NCI-H1417 (cell line): ENCODE data around the gene FRMPD4.
"Not testable (repeated sequence)": the region's sequence is repeated elsewhere in the genome, so short reads cannot be mapped to it uniquely, and the experiment has no call there.

Experiments used
- DNase-seq, 3 experiments: peaks; one replicate each; lab custom pipeline; 2025; lab: John Stamatoyannopoulos, UW

The FRMPD4 gene

DNA sequence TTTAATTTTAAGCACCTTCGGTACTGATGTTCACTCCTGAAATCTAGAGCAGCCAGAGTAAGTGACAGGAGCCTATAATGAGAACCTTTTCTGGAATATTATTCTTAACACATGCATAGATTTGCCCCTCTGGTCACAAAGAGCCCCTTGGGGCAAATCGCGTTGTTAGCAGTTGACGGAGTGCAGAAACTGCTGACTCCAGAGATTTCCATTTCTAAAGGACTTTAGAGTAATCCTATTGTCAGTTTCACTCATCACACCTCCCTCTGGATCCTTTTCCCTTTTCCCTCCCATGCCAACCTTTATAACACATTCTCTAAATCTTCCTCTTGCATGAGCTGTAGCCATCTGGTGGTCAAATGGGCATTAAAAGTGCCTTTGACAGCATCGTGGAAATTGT lies 388.0 kb downstream of the FRMPD4 start:
- peak in 1 of 3 experiments; percentile 40 for DNase-seq

DNA sequence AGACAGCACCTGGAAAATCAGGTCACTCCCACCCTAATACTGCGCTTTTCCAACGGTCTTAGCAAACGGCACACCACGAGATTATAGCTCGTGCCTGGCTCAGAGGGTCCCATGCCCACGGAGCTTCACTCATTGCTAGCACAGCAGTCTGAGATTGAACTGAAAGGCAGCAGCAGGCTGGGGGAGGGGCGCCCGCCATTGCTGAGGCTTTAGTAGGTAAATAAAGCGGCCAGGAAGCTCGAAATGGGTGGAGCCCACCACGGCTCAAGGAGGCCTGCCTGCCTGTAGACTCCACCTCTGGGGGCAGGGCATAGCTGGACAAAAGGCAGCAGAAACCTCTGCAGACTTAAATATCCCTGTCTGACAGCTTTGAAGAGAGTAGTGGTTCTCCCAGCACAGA lies 399.8 kb downstream of the FRMPD4 start:
- DNase-seq = not testable (repeated sequence)

DNA sequence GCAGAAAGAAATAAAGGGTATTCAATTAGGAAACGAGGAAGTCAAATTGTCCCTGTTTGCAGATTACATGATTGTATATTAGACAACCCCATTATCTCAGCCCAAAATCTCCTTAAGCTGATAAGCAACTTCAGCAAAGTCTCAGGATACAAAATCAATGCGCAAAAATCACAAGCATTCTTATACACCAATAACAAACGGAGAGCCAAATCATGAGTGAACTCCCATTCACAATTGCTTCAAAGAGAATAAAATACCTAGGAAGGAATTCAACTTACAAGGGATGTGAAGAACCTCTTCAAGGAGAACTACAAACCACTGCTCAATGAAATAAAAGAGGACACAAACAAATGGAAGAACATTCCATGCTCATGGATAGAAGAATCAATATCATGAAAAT lies 404.0 kb downstream of the FRMPD4 start:
- not testable (repeated sequence) for DNase-seq

DNA sequence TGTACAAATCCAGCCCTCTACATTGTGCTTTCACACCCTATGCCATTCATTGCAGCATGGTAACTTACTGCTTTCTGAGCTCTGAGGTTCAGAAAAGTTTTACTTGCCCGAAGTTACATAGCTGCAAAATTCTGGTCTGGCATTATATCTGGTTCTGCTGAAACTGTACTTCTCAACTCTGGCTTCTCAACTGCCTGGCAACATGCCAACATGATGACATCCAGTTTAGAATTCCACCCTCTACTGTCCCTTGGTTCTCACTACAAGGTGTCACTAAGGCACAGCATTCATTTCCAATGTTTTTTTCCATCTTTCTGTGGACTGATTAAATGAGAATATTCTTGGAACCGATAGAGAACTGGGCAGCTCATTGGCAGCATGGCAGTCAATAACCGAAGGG lies 410.1 kb downstream of the FRMPD4 start:
- peak in 1 of 3 experiments; percentile 24 for DNase-seq

DNA sequence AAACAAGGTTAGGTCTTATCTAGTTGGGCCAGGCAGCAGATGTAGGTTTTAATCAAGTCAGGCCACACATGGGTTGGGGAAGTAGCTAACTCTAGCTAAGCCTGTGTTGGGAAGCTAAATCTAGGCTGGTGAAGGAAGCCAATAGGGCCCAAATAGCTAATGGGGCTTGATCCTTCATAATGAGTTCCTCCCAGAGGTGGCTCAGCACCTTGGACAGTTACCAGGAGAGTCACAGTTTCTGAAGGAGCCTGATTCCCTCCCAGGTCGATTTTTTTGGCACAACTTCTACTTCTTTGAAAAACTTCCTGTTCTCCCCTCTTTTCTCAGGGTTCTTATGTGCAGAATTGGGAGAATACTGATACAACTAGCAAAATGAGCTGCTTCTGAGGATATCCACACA lies 410.5 kb downstream of the FRMPD4 start:
- DNase-seq = no peak

DNA sequence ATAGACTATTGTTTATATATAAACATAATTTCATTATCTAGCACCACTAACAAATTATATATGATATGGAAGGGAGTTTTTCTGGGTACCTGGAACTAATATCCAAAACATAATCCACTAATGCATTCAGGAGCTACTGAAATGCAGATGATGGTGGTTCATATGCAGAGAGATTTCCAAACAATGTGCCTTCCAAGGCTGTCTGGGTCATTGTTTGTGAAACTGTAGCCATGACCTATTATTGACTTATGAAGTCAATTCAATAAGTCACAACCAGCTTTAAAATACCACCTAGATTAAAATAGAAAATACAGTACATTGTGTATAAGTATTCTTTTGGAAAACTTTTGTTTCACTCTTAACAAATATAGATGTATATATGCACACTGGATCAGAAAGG lies 415.9 kb downstream of the FRMPD4 start:
- DNase-seq = no peak

DNA sequence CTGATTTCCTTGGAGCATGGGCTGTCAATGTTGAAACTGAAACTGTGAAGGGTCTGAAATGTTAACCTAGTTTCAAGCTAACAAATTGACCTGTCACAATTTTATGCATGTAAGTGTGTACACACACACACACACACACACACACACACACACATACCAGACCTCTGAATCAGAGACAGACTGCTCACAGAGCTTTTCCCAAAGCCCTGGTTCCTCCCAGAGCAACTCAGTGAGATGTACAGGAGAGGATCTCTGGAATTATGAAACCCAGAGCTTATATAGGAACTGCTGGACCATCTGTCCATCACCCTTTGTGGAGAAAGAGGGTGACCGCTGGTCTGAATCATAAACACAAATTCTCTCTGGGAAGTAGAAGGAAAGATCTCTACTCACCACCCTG lies 424.8 kb downstream of the FRMPD4 start:
- no peak for DNase-seq

DNA sequence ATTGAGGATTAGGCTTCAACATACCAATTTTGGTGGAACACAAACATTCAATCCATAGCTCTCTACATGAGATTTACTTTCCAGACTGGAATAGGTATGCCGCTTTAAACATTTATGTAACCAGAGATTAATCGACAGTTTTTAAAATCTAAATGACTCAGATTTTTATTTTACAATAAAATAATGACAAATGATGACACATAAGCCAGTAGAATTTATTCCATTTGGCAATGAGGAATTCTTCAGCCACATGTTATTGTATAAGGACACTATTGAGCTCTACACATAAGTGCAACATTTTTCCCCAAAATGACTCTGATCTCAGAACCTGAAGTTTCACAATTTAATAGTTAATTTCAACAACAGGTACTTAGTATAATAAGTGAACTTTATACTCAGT lies 425.9 kb downstream of the FRMPD4 start:
- no peak for DNase-seq

DNA sequence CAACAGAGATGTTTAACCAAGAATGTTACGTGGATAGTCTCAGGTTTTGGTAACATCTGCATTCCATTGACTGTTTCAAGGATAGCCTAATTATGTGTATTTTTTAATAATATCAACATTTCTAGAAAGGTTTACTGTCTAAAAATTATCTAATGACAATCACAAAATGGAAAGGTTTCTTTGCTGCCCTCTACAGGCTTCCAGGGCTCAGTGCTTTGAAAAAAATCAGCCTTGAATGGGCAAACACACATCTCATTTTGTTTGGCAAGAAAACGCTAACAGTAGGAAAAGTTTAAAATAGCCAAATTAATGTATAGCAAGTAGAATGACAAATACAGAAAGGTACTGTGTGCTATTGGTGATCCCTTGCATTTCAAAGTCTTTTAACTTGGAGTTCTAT lies 429.6 kb downstream of the FRMPD4 start:
- peak in 2 of 3 experiments; percentile 7 to 66 for DNase-seq

DNA sequence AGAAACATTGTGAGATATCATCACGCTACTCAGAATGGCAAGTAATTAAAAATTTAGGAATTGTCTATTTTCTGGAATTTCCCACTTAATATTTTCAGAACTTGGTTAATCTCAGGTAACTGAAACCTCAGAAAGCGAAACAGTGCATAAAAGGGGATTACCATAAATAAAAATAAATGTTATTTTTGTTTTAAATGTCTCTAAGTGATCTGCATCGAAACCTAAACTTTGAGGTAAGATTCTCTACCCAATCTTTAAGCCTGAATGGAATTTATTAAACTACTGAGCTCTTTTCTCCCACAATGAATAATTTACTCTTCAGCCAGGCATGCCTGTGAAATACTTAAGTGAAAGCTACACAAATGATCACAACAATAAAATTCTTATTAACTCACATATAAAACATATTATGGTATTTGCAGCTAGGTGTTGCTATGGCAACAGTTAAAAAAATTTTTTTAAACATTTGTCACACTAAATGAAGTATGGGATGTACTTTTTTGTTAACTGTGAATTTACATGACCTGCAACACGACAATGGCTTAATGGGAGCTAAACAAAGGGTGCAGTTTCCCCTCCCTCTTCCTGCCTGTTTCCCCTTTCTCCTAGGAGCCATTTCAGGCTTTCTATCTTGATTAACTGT lies 432.7 kb downstream of the FRMPD4 start:
- peak in 1 of 3 experiments; percentile 18 for DNase-seq

DNA sequence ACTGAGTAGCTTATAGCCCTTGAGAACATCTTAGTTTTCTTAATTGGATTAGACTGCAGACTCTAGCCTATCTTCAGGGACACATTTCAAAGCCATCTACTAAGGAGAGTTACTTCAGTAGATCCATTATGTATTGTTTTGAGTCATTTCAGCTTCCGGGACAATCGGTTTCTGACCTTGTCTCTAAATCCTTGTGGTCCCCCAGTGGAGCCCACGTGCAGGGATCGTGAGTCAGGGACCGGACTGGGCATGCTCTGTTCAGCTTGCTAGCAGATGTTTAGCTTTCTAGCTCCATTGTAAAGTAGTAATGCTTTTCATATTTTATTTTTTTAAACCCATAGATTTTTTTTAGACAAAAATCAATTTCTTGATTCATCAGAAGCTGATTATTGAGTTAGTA lies 441.0 kb downstream of the FRMPD4 start:
- no peak for DNase-seq

DNA sequence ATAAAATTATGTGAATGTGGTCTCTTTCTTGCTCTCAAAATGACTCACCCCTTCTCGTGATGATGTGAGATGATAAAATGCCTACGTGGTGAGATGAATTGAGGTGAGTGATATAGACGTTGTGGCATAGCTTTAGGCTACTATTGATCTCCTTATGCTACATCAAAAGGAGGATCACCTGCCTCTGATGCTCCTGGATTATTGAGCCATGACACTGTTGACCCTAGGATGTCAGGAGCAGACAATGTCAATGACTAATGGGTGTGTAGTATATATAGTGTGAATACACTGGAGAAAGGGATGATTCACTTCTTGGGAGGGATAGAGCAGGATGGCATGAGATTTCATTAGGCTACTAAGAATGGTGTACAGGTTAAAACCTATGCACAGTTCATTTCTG lies 442.3 kb downstream of the FRMPD4 start:
- no peak for DNase-seq

DNA sequence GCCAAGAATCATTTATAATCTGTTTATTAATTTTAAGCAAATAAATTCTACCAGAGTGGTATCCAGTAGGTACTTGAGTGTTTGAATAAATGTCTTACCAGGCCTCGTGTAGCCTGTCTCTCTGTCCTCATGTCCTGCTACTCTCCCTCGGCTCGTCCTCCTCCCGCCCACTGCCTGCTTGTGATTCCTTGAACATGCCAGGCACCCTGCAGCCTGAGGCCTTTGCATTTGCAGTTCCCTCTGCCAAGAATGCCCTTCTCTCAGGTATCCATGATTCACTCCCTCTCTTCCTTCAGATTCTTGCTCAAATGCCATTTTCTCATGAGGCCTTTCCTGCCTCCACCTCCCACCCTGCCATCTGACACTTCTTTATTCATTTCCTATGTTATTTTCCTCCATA lies 443.3 kb downstream of the FRMPD4 start:
- DNase-seq = no peak

DNA sequence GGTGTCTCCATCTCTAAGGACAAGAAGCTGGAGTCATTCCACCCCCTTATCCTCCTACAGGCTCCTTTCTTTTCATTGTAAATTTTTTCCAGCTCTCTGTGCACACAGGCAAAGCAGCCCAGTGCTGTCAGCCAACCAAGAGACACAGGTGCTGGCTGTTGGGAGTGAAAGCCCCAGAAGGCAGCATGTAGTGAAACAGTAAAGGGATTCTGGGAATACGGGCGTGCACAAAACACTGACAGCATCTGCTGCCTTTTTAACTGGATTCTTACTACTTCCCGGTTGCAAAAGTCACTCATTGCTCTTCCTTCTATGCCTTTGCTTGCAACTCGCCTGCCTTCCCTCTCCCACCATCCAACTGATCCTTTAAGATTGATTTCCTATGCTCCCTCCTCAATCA lies 444.4 kb downstream of the FRMPD4 start:
- DNase-seq = no peak

DNA sequence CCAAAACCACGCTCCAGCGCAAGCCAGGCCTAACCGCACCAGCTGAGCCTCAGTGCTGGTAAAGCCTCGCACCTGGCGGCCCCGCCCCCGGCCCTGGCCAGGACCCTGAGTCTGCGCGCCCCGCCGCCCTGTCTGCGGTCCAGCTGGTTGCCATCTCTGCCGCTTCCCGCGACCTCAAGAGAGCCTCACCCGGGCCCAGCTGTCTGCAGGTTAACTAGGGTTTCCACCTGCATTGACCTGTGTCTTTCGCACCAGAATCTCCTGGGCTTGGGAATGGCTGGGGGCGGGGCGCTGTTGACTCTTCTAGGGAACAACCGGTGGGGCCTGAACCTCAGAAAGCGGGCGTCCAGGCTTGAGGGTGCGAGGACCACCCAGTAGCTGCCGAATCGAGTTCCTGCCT lies 445.3 kb downstream of the FRMPD4 start:
- DNase-seq = no peak

DNA sequence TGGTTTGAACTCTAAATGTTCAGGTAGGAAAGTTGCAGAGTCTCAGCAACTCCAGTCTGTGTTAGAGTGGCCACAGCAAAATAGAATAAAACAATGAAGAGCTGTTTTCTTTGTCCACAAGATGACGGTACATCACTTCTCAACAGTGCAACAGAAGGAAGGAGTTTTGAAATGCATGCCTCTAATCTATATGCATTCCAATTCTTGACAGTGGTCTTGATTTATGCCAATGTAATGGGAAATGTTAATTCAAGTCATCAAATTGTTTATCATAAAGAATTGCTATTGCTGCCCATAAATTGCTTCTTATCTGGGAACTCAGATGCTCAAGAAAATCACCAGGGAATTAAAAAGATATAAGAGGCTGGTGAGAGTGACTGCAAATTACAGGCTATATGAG lies 457.4 kb downstream of the FRMPD4 start:
- DNase-seq = peak in 1 of 3 experiments; percentile 45

DNA sequence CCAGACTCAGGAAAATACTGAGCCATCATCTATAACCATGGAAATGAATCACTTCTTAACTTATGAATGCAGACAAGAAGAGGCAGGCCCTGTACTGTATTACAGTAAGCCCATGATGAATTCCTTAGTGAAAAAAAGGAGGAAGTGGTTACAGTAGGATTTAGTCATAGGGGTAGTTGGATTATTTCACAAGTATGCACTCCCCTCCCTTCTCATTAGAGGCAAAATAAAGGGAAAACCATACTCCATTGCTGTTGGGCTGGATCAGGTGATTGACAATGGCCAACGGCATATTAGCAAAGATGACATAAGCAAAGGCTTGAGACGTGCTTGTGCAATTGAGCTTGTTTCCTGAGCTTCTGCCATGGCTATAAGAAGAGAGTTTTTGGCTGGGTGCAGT lies 471.8 kb downstream of the FRMPD4 start:
- no peak for DNase-seq

DNA sequence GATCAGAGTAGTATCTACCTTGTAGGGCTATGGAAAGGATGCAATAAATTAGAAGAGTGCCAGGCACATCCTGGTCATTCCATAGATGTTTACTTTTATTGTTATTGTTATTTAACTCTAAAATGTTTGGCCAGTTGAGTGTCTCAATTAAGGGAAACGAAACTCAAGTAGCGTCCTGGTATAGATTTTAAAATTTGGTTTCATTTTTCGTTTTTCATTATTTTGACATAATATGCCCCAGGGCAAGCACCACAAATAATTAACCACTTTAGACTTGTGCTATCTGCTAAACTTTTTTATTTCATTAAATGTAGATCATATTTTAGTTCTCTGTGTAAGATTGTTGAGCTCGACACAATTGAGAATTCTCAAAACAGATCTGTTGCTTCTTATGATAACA lies 473.2 kb downstream of the FRMPD4 start:
- no peak for DNase-seq

DNA sequence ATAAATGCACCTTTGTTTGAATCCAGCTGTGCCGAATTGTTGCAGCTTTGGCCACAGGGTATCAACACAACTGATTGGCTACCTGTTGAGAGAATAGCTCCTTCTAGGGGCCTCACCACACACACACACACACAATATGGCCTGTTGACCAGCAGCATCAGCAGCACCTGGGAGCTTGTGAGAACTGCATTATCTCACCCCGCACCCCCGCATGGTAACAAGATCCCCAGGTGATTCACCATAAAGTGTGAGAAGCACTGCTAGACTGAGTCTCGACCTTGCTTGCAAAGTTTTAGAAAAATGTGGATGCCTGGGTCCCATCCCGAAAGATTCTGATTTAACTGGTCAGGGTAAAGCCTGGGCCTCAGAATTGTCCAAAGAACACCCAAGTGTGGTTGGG lies 476.0 kb downstream of the FRMPD4 start:
- DNase-seq = no peak

DNA sequence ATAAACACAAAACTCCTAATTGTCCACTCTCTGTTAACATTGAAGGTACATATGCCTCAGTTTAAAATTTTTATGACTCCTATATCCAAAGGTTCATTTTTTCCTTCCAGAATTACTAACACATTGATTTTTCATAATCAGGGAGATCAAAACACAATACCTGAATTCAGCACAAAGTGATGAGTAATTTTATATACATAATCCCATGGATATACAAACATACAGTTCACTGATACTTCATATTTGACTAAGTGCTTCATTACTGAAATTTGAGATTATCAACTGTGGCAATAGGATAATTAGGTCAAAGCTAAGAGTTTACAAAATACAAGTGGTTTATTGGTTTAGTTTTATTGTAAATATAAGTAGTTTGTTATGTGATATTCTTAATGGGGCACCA lies 476.8 kb downstream of the FRMPD4 start:
- DNase-seq = no peak

DNA sequence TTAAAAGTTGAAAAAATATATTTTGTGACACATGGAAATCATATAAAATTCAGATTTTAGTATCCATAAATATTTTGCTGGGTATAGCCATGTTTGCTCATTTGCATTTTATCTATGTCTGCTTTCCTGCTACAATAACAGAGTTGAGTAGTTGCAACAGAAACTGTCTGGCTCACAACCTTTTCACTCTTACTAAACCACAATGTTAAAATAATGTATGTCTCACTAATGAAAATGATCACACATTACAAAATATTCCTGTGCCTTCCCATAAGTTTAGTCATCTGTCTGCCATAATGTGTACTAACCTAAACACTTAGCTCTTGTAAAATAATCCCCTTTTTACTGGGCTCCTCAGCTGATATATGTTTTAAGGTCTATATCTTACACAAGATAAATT lies 479.0 kb downstream of the FRMPD4 start:
- DNase-seq = no peak

DNA sequence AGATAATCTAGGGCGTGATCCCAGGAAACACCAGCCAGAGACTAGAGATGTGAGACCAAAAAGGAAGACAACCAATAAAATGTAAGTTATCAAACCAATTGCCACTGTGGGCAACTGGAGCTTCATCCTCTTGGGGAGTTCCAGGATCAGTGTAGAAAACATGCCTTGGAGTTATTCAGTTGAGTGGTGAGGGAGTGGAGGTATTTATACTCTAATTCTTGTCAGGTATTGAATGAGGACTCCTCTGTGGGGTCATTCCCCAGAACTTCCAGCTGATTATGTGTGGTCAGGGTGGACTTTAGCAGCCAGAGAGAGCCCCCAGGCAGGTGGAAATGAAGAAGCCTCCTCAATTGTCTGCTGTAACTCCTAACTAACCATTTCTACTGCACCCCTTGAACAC lies 509.0 kb downstream of the FRMPD4 start:
- no peak for DNase-seq

DNA sequence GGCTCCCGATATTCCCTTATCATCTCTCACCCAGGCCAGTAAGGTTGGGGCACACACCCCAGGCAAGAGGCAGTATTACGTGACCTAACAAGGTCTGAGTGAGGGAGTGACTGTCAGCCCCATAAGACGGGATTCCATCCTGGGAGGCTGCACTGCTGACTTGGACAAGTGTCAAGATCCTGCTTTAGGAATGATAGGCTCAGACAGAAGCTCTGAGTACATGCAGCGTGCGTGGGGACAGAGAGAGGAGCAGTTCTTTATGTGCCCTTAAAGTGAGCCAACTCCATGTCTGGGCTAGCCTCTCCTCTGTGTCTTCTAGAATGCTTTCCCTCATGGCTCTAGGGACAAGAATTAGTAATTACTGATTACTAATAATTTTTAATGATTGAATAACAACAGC lies 510.7 kb downstream of the FRMPD4 start:
- DNase-seq = no peak

DNA sequence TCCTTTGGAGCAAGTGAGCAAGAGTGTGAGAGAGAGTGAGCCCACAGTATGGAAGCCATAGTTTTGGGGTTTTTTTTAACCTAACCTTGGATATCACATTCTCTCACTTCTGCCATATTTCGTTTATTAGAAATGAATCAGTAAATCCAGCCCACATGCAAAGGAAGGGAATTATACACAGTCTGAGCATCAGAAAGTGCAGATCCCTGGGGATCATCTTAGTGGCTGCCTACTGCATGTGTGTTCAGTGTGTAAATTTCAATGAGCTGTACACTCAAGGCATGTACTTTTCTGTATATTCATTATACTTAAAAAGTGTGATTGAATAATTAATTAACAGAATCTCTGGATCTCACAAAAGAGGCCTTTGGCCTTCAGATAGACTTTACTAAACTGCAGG lies 519.2 kb downstream of the FRMPD4 start:
- no peak for DNase-seq

DNA sequence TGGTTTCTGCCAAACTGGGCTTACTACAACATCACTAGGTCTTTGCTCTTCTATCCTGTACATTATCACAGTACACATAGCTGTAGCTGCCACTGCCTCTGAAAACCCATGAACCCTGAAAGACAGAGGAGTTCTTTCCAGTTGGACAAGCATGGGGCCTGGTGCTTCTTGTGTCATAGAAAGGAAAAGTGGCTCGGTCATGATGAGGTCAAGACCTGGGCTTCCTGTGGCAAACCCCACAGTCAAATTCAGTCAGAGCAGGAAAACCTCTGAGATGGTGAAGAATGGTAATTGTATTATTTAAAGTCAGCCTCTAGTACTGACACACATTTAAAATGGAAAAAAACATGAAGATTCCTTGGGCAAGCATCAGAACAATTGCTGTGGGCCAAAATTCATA lies 519.6 kb downstream of the FRMPD4 start:
- no peak for DNase-seq
